Measurements from ENCODE around the gene LINC00237. TPM values are rescaled to one million over a fixed set of nuclear protein-coding genes. Genes with fewer than 3 reads are reported as not detected.
A peak's percentile ranks its signal among the peaks of the same experiment; 100 is the strongest.

LINC00237 gene
- total and polyA plus RNA-seq, 4 experiments from 2014 or later, result not detected

GRCh38 chr20:21103582-21104465, 2.3 kb downstream of the LINC00237 start:
- intact Hi-C loops (cut with micrococcal nuclease), result loop anchor here (5.0 to 10.0 kb wide), 2 partner anchors 291 to 408 kb away; partner anchors contain the start of genes NKX2-2 and NKX2-4
- ChIA-PET POLR2A (ENCODE audit: partially characterized antibody) (interaction anchor here (0.8 kb wide), 1 partner anchor 412 kb away, joined by 3 read pairs; no protein-coding TSS in a partner anchor), CTCF (ENCODE audit: partially characterized antibody) (no interaction called here)
- peak in 1 of 5 donors; percentile 11 for DNase-seq
- Histone ChIP-seq H3K9me3 (ENCODE audit: control insufficient read depth in 1 of 2, low read length in 2 of 2) (no peaks in the 10 kb centered on the region), H3K4me3 (ENCODE audit: low read length in 2 of 2) (peak overlapping the region in 1 of 2 donors; percentile 12), H3K27me3 (ENCODE audit: insufficient read depth, low read length) (peaks cover 58% of the 10 kb centered on the region), H3K4me1 (ENCODE audit: insufficient read depth, low read length) (peaks cover 52% of the 10 kb centered on the region), H3K27ac (ENCODE audit: low read depth, low read length) (no peak overlapping the region), H3K36me3 (ENCODE audit: insufficient read depth, low read length) (no peaks in the 10 kb centered on the region)
- H3K27ac Mint-ChIP-seq, result peak overlapping the region in 3 of 7 donors; percentile 41 to 73 (median 66)
- H3K36me3 Mint-ChIP-seq, result peaks cover 0 to 11% of the 10 kb centered on the region in 2 donors
- peak overlapping the region in 7 of 8 donors; percentile 76 to 86 (median 84) for H3K4me3 Mint-ChIP-seq
- H3K27me3 Mint-ChIP-seq, result peaks cover 52 to 61% of the 10 kb centered on the region in 2 donors
- peaks cover 18 to 63% (median 42%) of the 10 kb centered on the region in 4 donors for H3K4me1 Mint-ChIP-seq
- H3K9me3 Mint-ChIP-seq, result peaks cover 0 to 10% (median 0%) of the 10 kb centered on the region in 8 donors

- Histone ChIP-seq H3K27ac (ENCODE audit: low read depth, low read length) (no peak overlapping the region), H3K27me3 (ENCODE audit: insufficient read depth, low read length) (peaks cover 68% of the 10 kb centered on the region), H3K4me3 (ENCODE audit: low read length in 2 of 2) (peak overlapping the region; percentile 45 to 54), H3K4me1 (ENCODE audit: insufficient read depth, low read length) (peaks cover 52% of the 10 kb centered on the region), H3K9me3 (ENCODE audit: control insufficient read depth in 1 of 2, low read length in 2 of 2) (no peaks in the 10 kb centered on the region), H3K36me3 (ENCODE audit: insufficient read depth, low read length) (no peaks in the 10 kb centered on the region)
- peaks cover 0 to 11% of the 10 kb centered on the region in 2 donors for H3K36me3 Mint-ChIP-seq
- intact Hi-C loops (cut with micrococcal nuclease), result loop anchor here (1.0 to 10.0 kb wide), 3 partner anchors 23 to 410 kb away; partner anchors contain the start of genes NKX2-2 and NKX2-4
- ChIA-PET POLR2A (ENCODE audit: partially characterized antibody) (interaction anchor here (0.7 to 3.9 kb wide), 6 partner anchors 13 to 1085 kb away, joined by 3 to 29 read pairs (median 3); partner anchors contain the start of gene KIZ), CTCF (ENCODE audit: partially characterized antibody) (no interaction called here)
- peaks cover 0 to 10% (median 0%) of the 10 kb centered on the region in 8 donors for H3K9me3 Mint-ChIP-seq
- DNase-seq, result peak; percentile 53 to 76 (median 59)
- H3K27me3 Mint-ChIP-seq, result peaks cover 54 to 61% of the 10 kb centered on the region in 2 donors
- peaks cover 18 to 66% (median 46%) of the 10 kb centered on the region in 4 donors for H3K4me1 Mint-ChIP-seq
- peak overlapping the region in 5 of 7 donors; percentile 15 to 84 (median 73) for H3K27ac Mint-ChIP-seq
- H3K4me3 Mint-ChIP-seq, result peak overlapping the region; percentile 76 to 86 (median 83)
Measured at GRCh38 chr20:21102603-21103311, 3.4 kb downstream of the LINC00237 start.

GRCh38 chr20:21101932-21102575, 4.1 kb downstream of the LINC00237 start:
- H3K27ac Mint-ChIP-seq, result peak overlapping the region in 5 of 7 donors; percentile 31 to 84 (median 73)
- peaks cover 75% of the 10 kb centered on the region for H3K27me3 ChIP-seq (ENCODE audit: insufficient read depth, low read length)
- H3K36me3 ChIP-seq (ENCODE audit: insufficient read depth, low read length), result no peaks in the 10 kb centered on the region
- peaks cover 18 to 66% (median 46%) of the 10 kb centered on the region in 4 donors for H3K4me1 Mint-ChIP-seq
- POLR2A ChIA-PET (ENCODE audit: partially characterized antibody), result interaction anchor here (0.7 to 3.9 kb wide), 5 partner anchors 12 to 1084 kb away, joined by 3 to 29 read pairs (median 3); partner anchors contain the start of gene KIZ
- peaks cover 0 to 10% (median 0%) of the 10 kb centered on the region in 8 donors for H3K9me3 Mint-ChIP-seq
- no peak overlapping the region for H3K27ac ChIP-seq (ENCODE audit: low read depth, low read length)
- peak in 3 of 5 donors; percentile 19 to 39 (median 28) for DNase-seq
- peaks cover 52 to 58% of the 10 kb centered on the region in 2 donors for H3K27me3 Mint-ChIP-seq
- H3K4me3 Mint-ChIP-seq, result peak overlapping the region; percentile 76 to 86 (median 83)
- H3K36me3 Mint-ChIP-seq, result peaks cover 0 to 11% of the 10 kb centered on the region in 2 donors
- CTCF ChIA-PET (ENCODE audit: partially characterized antibody), result interaction anchor here (1.0 to 1.1 kb wide), 2 partner anchors 24 to 222 kb away, joined by 3 read pairs; partner anchors contain the start of gene KIZ
- intact Hi-C loops (cut with micrococcal nuclease), result loop anchor here (1.0 to 10.0 kb wide), 3 partner anchors 23 to 410 kb away; partner anchors contain the start of genes NKX2-2 and NKX2-4
- H3K4me3 ChIP-seq (ENCODE audit: low read length in 2 of 2), result peak overlapping the region; percentile 45 to 54
- no peaks in the 10 kb centered on the region for H3K9me3 ChIP-seq (ENCODE audit: control insufficient read depth in 1 of 2, low read length in 2 of 2)
- H3K4me1 ChIP-seq (ENCODE audit: insufficient read depth, low read length), result peaks cover 52% of the 10 kb centered on the region

GRCh38 chr20:21101453-21101931, 4.7 kb downstream of the LINC00237 start:
- intact Hi-C loops (cut with micrococcal nuclease), result loop anchor here (5.0 to 10.0 kb wide), 2 partner anchors 293 to 411 kb away; partner anchors contain the start of genes NKX2-2 and NKX2-4
- H3K4me1 ChIP-seq (ENCODE audit: insufficient read depth, low read length), result peaks cover 52% of the 10 kb centered on the region
- CTCF ChIA-PET (ENCODE audit: partially characterized antibody), result interaction anchor here (1.0 to 1.1 kb wide), 2 partner anchors 25 to 223 kb away, joined by 3 read pairs; partner anchors contain the start of gene KIZ
- DNase-seq, result peak in 3 of 5 donors; percentile 19 to 39 (median 26)
- Mint-ChIP-seq H3K4me1 (peaks cover 18 to 64% (median 46%) of the 10 kb centered on the region in 4 donors), H3K9me3 (peaks cover 0 to 10% (median 0%) of the 10 kb centered on the region in 8 donors), H3K36me3 (peaks cover 0 to 11% of the 10 kb centered on the region in 2 donors), H3K27me3 (peaks cover 53 to 61% of the 10 kb centered on the region in 2 donors), H3K4me3 (peak overlapping the region; percentile 26 to 86 (median 71)), H3K27ac (no peak overlapping the region)
- peak overlapping the region; percentile 12 for H3K27ac ChIP-seq (ENCODE audit: low read depth, low read length)
- peak overlapping the region in 1 of 2 donors; percentile 62 for H3K4me3 ChIP-seq (ENCODE audit: low read length in 2 of 2)
- no peaks in the 10 kb centered on the region for H3K9me3 ChIP-seq (ENCODE audit: control insufficient read depth in 1 of 2, low read length in 2 of 2)
- POLR2A ChIA-PET (ENCODE audit: partially characterized antibody), result interaction anchor here (1.3 to 3.9 kb wide), 3 partner anchors 24 to 1084 kb away, joined by 3 to 29 read pairs (median 3); partner anchors contain the start of gene KIZ
- no peaks in the 10 kb centered on the region for H3K36me3 ChIP-seq (ENCODE audit: insufficient read depth, low read length)
- peaks cover 77% of the 10 kb centered on the region for H3K27me3 ChIP-seq (ENCODE audit: insufficient read depth, low read length)

GRCh38 chr20:21100578-21101452, 5.3 kb downstream of the LINC00237 start:
- CTCF ChIA-PET (ENCODE audit: partially characterized antibody), result interaction anchor here (1.0 to 1.7 kb wide), 3 partner anchors 25 to 224 kb away, joined by 3 to 6 read pairs (median 3); partner anchors contain the start of gene KIZ
- peaks cover 0 to 10% (median 0%) of the 10 kb centered on the region in 8 donors for H3K9me3 Mint-ChIP-seq
- peak overlapping the region; percentile 54 to 62 for H3K4me3 ChIP-seq (ENCODE audit: low read length in 2 of 2)
- no peaks in the 10 kb centered on the region for H3K9me3 ChIP-seq (ENCODE audit: control insufficient read depth in 1 of 2, low read length in 2 of 2)
- peak overlapping the region; percentile 12 for H3K27ac ChIP-seq (ENCODE audit: low read depth, low read length)
- H3K4me1 ChIP-seq (ENCODE audit: insufficient read depth, low read length), result peaks cover 51% of the 10 kb centered on the region
- H3K27me3 Mint-ChIP-seq, result peaks cover 54 to 61% of the 10 kb centered on the region in 2 donors
- peak overlapping the region in 6 of 7 donors; percentile 59 to 93 (median 76) for H3K27ac Mint-ChIP-seq
- peaks cover 71% of the 10 kb centered on the region for H3K27me3 ChIP-seq (ENCODE audit: insufficient read depth, low read length)
- peak overlapping the region; percentile 80 to 98 (median 88) for H3K4me3 Mint-ChIP-seq
- peaks cover 16 to 59% (median 44%) of the 10 kb centered on the region in 4 donors for H3K4me1 Mint-ChIP-seq
- intact Hi-C loops (cut with micrococcal nuclease), result loop anchor here (1.0 to 10.0 kb wide), 3 partner anchors 294 to 411 kb away; partner anchors contain the start of genes NKX2-2, NKX2-4 and RALGAPA2
- H3K36me3 Mint-ChIP-seq, result peaks cover 0 to 11% of the 10 kb centered on the region in 2 donors
- H3K36me3 ChIP-seq (ENCODE audit: insufficient read depth, low read length), result no peaks in the 10 kb centered on the region
- DNase-seq, result peak; percentile 18 to 41 (median 25)
- POLR2A ChIA-PET (ENCODE audit: partially characterized antibody), result interaction anchor here (3.9 kb wide), 1 partner anchor 25 kb away, joined by 29 read pairs; the partner anchor contains the start of gene KIZ
